PC-9 (cell line): ENCODE data around the gene NKAPD1.

Source experiments
- CTCF ChIP-seq: fragments of 200-600 bp; sonication (generic); conservative IDR thresholded peaks from 2 replicates; pipeline ENCODE4 v1.6.1; 2017; ENCODE audit warnings: mixed run types, antibody characterized with exemption, mild to moderate bottlenecking, moderate library complexity
- EZH2 ChIP-seq: fragments of 200-600 bp; sonication (generic); IDR thresholded peaks from 2 replicates; pipeline ENCODE4 v1.8.0; 2017; ENCODE audit warnings: antibody characterized with exemption, low read depth

DNA sequence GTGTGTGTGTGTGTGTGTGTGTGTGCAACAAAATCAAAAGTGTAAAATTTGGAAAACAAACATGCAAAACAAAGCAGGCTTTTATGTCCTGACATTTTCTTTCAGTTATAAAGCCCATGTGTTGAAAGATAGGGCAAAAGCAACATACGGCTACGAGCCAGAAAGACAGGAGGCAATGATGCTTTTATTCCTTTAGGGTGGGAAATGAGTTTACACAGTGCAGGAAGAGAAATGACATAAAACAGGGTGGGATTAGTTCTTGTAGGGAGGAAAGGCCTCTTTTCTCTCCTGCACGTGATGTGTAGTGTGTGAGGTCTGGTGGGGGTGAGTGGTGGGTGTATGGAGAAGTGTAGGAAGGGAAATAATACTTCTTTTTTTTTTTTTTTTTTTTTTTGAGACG lies 60.4 kb downstream of the NKAPD1 start:
- TF ChIP-seq CTCF (no peak), EZH2 (no peak)
